Endometrial microvascular endothelial cells (primary cell): ENCODE results near the gene CD40. TPM values are rescaled to one million over a fixed set of nuclear protein-coding genes. Genes with fewer than 3 reads are reported as not detected.

Source experiments
- in situ Hi-C: cut with HindIII; loops from 2 replicates; pipeline ENCODE4 v1.10.0; 2017; ENCODE audit warnings: low sequenced_read_pairs, low pct_unique_long_range_greater_than_20kb; ENCODE audit errors: inconsistent ontology term
- total RNA-seq: library from RNA; depleted of rRNA; stranded (reverse); fragments of >200 nt; gene quantifications from one replicate; pipeline ENCODE4 v1.2.3, GENCODE V29; 2015; ENCODE audit errors: inconsistent ontology term

Gene CD40
- total RNA-seq, 1 donor from 2014 or later: 11.7 TPM

GRCh38 chr20:46137816-46138215 lies 19.7 kb downstream of the CD40 start:
- in situ Hi-C loops: no loop called here

GRCh38 chr20:46139266-46139889 lies 21.3 kb downstream of the CD40 start:
- in situ Hi-C loops: no loop called here

GRCh38 chr20:46139908-46140482 lies 21.9 kb downstream of the CD40 start:
- in situ Hi-C loops: no loop called here

GRCh38 chr20:46142124-46142523 lies 24.0 kb downstream of the CD40 start:
- in situ Hi-C loops: no loop called here

- in situ Hi-C loops: no loop called here
Measured at GRCh38 chr20:46144432-46145025, 26.4 kb downstream of the CD40 start.

- in situ Hi-C loops: no loop called here
Measured at GRCh38 chr20:46145713-46146112, 27.6 kb downstream of the CD40 start.

- in situ Hi-C loops: no loop called here
Measured at GRCh38 chr20:46148313-46149208, 30.4 kb downstream of the CD40 start.

GRCh38 chr20:46150943-46151342 lies 32.8 kb downstream of the CD40 start:
- in situ Hi-C loops: no loop called here

- in situ Hi-C loops: no loop called here
Measured at GRCh38 chr20:46151936-46152335, 33.8 kb downstream of the CD40 start.

- in situ Hi-C loops: no loop called here
Measured at GRCh38 chr20:46152824-46153586, 34.9 kb downstream of the CD40 start.

GRCh38 chr20:46154305-46154704 lies 36.2 kb downstream of the CD40 start:
- in situ Hi-C loops: no loop called here

- in situ Hi-C loops: no loop called here
Measured at GRCh38 chr20:46154796-46155195, 36.7 kb downstream of the CD40 start.

- in situ Hi-C loops: no loop called here
Measured at GRCh38 chr20:46156065-46156464, 38.0 kb downstream of the CD40 start.

- in situ Hi-C loops: no loop called here
Measured at GRCh38 chr20:46157076-46157592, 39.0 kb downstream of the CD40 start.

GRCh38 chr20:46157625-46158024 lies 39.5 kb downstream of the CD40 start:
- in situ Hi-C loops: no loop called here

- in situ Hi-C loops: no loop called here
Measured at GRCh38 chr20:46158476-46158987, 40.4 kb downstream of the CD40 start.

GRCh38 chr20:46159101-46159897 lies 41.2 kb downstream of the CD40 start:
- in situ Hi-C loops: no loop called here

- in situ Hi-C loops: no loop called here
Measured at GRCh38 chr20:46160661-46161060, 42.5 kb downstream of the CD40 start.
